Calu3 (cell line): Measurements from ENCODE around the gene C1orf122. TPM values are rescaled to one million over a fixed set of nuclear protein-coding genes. Genes with fewer than 3 reads are reported as not detected.

Experiments
- Bru-seq: library from RNA; stranded (reverse); fragments of 400-500 nt; gene quantifications from one replicate; lab custom pipeline; 2021; lab: Mats Ljungman, UMichigan
- BruChase-seq, 2 experiments: library from RNA; stranded (reverse); fragments of 400-500 nt; gene quantifications; one replicate each; lab custom pipeline; 2021; lab: Mats Ljungman, UMichigan
- BruUV-seq: library from RNA; stranded (reverse); fragments of 400-500 nt; replicated peaks from 2 replicates; lab custom pipeline; 2021; lab: Mats Ljungman, UMichigan
- CTCF ChIA-PET: fragments of 300-600 bp; sonication (Branson Sonifier 250); formaldehyde crosslinking; loops from one replicate; lab custom pipeline; 2022; ENCODE audit warnings: antibody characterized with exemption; lab: Charles Lee
- DNase-seq: peaks from one replicate; pipeline ENCODE4 v3.0.0; 2022
- H3K27ac Mint-ChIP-seq: one replicate; pipeline ENCODE4 v1.8.0; 2022; ENCODE audit warnings: mixed read lengths; ENCODE audit not compliant: unreplicated experiment
- H3K27me3 Mint-ChIP-seq: one replicate; pipeline ENCODE4 v1.8.0; 2022; ENCODE audit warnings: mixed read lengths; ENCODE audit not compliant: unreplicated experiment
- H3K36me3 Mint-ChIP-seq: one replicate; pipeline ENCODE4 v1.8.0; 2022; ENCODE audit warnings: mild to moderate bottlenecking, moderate library complexity, mixed read lengths; ENCODE audit not compliant: insufficient read depth, unreplicated experiment
- H3K4me1 Mint-ChIP-seq: one replicate; pipeline ENCODE4 v1.8.0; 2022; ENCODE audit warnings: mild to moderate bottlenecking, low read depth, mixed read lengths; ENCODE audit not compliant: unreplicated experiment
- H3K4me3 Mint-ChIP-seq: one replicate; pipeline ENCODE4 v1.8.0; 2022; ENCODE audit warnings: mild to moderate bottlenecking, low read depth, moderate library complexity, mixed read lengths; ENCODE audit not compliant: unreplicated experiment
- H3K9me3 Mint-ChIP-seq: one replicate; pipeline ENCODE4 v1.8.0; 2022; ENCODE audit warnings: low read depth, mixed read lengths; ENCODE audit not compliant: unreplicated experiment
- intact Hi-C: fragments of 100-400 bp; cut with micrococcal nuclease; formaldehyde crosslinking; loops from one replicate; pipeline ENCODE4 v1.10.0; 2022; ENCODE audit not compliant: unreplicated experiment
- long read RNA-seq: library from polyadenylated mRNA; stranded (forward); transcript quantifications from one replicate; pipeline ENCODE4 v2.0.0, GENCODE V29; 2022
- total RNA-seq: library from RNA; stranded (reverse); gene quantifications from 2 replicates; pipeline ENCODE4 v1.2.3, GENCODE V29; 2022
- TF ChIP-seq, protein P1 (sequence below): fragments of 200-600 bp; IDR thresholded peaks from one replicate; pipeline ENCODE4 v1.8.0; 2022; ENCODE audit warnings: antibody characterized with exemption; ENCODE audit not compliant: unreplicated experiment

Gene C1orf122
- total RNA-seq (41.3 and 43.6 TPM in 2 replicates), Bru-seq, nascent RNA (percentile 52 among the genes with signal in this experiment), BruChase-seq, experiment 1, labeled RNA remaining after a 6-hour chase (percentile 83 among the genes with signal in this experiment), BruChase-seq, experiment 2, labeled RNA remaining after a 2-hour chase (percentile 69 among the genes with signal in this experiment)
- long read RNA-seq, transcript C1orf122-204 (3 exons, 1,234 nt): major isoform, 99 of 135 reads
- long read RNA-seq, transcript C1orf122-201 (3 exons, 973 nt): minor isoform, 5 of 135 reads
- long read RNA-seq, transcript C1orf122-202 (2 exons, 2,229 nt): minor isoform, 15 of 135 reads
- long read RNA-seq, partial matches to known transcripts: 1 of 135 reads
- long read RNA-seq, other reads (novel, unspliced or antisense): 15 of 135 reads

DNA sequence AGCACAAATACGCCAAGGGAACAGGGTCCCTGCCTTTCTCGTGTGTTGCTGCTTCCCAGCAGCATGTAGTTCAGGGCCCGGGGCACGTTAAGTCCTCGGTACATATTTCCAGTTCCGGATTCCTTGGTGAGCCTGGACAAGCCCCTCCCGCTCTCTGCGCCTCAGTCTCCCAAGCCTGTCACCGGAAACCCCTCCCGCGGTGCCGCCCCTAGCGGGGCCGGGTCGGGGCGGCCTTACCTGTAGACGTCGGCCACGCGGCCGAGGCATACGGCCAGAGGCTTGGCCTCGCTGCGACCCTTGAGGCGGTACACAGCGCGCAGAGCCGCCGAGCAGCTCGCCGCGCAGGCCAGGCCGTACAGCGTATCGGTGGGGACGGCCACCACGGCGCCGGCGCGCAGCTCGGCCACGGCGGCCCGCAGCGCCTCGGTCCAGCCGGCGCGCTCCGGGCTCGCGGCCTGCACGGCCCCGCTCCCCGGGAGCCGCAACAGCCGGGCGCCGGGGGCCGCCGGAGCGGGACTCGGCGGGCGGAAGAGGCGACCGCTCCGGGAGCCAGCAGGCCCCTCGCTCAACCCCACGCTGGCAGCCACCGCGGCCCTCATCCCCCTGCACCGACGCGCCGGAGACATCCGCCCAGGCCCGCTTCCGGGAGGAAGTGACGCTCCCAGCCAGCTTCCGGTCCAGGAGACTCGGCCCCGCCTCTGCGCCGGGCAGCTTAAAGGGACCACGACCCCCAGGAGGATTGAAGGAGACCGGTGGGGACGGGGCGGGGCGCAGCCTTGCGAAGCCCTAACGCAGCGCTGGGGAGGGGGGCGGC, at the start of gene C1orf122, which contains the start of gene YRDC:
TSS of gene C1orf122 (plus strand) at position 236 of the 814 bp plus-strand sequence. CDS start 615 bp downstream, outside the sequence.
TSS of gene YRDC (minus strand) at position 654 of the 814 bp plus-strand sequence. CDS start at position 626, 28 bp downstream.
- CTCF ChIA-PET: interaction anchor here (0.6 to 1.4 kb wide), 8 partner anchors 11 to 779 kb away, joined by 3 to 10 read pairs (median 4); a partner anchor contains a TSS
- peak; percentile 96 for DNase-seq
- Mint-ChIP-seq H3K27me3 (no peaks in the 10 kb centered on the region), H3K27ac (peak within 1 kb of the TSS; percentile 96), H3K9me3 (no peaks in the 10 kb centered on the region), H3K4me3 (peak within 1 kb of the TSS; percentile 95), H3K4me1 (peaks cover 13% of the 10 kb centered on the region), H3K36me3 (peaks cover 59% of the 10 kb centered on the region)
- no TSS peak for BruUV-seq
- TF ChIP-seq, protein P1, sequence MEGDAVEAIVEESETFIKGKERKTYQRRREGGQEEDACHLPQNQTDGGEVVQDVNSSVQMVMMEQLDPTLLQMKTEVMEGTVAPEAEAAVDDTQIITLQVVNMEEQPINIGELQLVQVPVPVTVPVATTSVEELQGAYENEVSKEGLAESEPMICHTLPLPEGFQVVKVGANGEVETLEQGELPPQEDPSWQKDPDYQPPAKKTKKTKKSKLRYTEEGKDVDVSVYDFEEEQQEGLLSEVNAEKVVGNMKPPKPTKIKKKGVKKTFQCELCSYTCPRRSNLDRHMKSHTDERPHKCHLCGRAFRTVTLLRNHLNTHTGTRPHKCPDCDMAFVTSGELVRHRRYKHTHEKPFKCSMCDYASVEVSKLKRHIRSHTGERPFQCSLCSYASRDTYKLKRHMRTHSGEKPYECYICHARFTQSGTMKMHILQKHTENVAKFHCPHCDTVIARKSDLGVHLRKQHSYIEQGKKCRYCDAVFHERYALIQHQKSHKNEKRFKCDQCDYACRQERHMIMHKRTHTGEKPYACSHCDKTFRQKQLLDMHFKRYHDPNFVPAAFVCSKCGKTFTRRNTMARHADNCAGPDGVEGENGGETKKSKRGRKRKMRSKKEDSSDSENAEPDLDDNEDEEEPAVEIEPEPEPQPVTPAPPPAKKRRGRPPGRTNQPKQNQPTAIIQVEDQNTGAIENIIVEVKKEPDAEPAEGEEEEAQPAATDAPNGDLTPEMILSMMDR: no peak
- intact Hi-C loops: loop anchor here (10.0 kb wide), 1 partner anchor 113 kb away; the partner anchor contains the start of gene CDCA8

GRCh38 chr1:37759451-37759850, 48.1 kb upstream of the C1orf122 start:
- Mint-ChIP-seq H3K4me3 (no peak overlapping the region), H3K27ac (no peak overlapping the region), H3K9me3 (no peaks in the 10 kb centered on the region), H3K36me3 (no peaks in the 10 kb centered on the region), H3K4me1 (no peaks in the 10 kb centered on the region), H3K27me3 (peaks cover 26% of the 10 kb centered on the region)
- TF ChIP-seq, protein P1: no peak
- DNase-seq: no peak
- CTCF ChIA-PET: no interaction called here
- intact Hi-C loops: loop anchor here (5.0 kb wide), 1 partner anchor 67 kb away; the partner anchor contains the start of gene CDCA8
- no TSS peak for BruUV-seq

GRCh38 chr1:37761416-37762095, 46.0 kb upstream of the C1orf122 start:
- intact Hi-C loops: no loop called here
- H3K9me3 Mint-ChIP-seq: no peaks in the 10 kb centered on the region
- no peak for DNase-seq
- peaks cover 47% of the 10 kb centered on the region for H3K27me3 Mint-ChIP-seq
- H3K4me3 Mint-ChIP-seq: no peak overlapping the region
- no peaks in the 10 kb centered on the region for H3K36me3 Mint-ChIP-seq
- BruUV-seq: no TSS peak
- CTCF ChIA-PET: interaction anchor here (0.6 kb wide), 1 partner anchor 19 kb away, joined by 5 read pairs; no protein-coding TSS in a partner anchor
- H3K27ac Mint-ChIP-seq: no peak overlapping the region
- TF ChIP-seq, protein P1: no peak
- H3K4me1 Mint-ChIP-seq: no peaks in the 10 kb centered on the region
